BLaER1 (cell line): ENCODE data around the gene C21orf91.

Source experiments
- H3K27ac ChIP-seq: shearing (Covaris generic); formaldehyde crosslinking; 2 replicates; pipeline ENCODE4 v1.8.1; 2022
- H3K27me3 ChIP-seq: shearing (Covaris generic); formaldehyde crosslinking; 2 replicates; pipeline ENCODE4 v1.8.1; 2022
- H3K36me3 ChIP-seq: shearing (Covaris generic); formaldehyde crosslinking; 2 replicates; pipeline ENCODE4 v1.8.1; 2022
- H3K4me1 ChIP-seq: shearing (Covaris generic); formaldehyde crosslinking; 2 replicates; pipeline ENCODE4 v1.8.1; 2022
- H3K4me2 ChIP-seq: shearing (Covaris generic); formaldehyde crosslinking; 2 replicates; pipeline ENCODE4 v1.8.1; 2022
- H3K4me3 ChIP-seq: shearing (Covaris generic); formaldehyde crosslinking; 2 replicates; pipeline ENCODE4 v1.8.1; 2022
- H3K9ac ChIP-seq: shearing (Covaris generic); formaldehyde crosslinking; 2 replicates; pipeline ENCODE4 v1.8.1; 2022
- H3K9me3 ChIP-seq: shearing (Covaris generic); formaldehyde crosslinking; 2 replicates; pipeline ENCODE4 v1.8.1; 2022
- H4K20me1 ChIP-seq: shearing (Covaris generic); formaldehyde crosslinking; 2 replicates; pipeline ENCODE4 v1.8.1; 2022
- Cebpa-rat ChIP-seq: shearing (Covaris generic); IDR thresholded peaks from 2 replicates; pipeline ENCODE4 v1.8.1; 2022

The C21orf91 gene

DNA sequence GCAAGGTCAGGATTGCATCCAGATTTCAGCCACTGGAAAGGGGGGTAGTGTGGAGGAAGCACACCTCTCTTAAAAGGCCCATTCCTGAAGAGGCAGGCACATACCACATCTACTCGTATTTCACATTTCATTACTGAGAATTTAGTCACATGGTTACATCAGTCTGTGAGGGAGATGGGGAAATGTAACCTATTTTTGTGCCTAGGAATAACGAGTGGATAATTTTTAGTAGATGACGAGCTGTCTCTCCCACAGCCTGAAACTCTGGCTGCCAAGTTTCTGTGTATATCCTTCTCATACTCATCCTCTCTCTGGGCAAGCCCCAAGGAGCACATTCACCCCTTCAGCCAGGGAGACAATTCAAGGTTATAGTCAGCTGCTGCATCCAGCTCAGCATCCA, 10.3 kb upstream of the C21orf91 start:
- Histone ChIP-seq H3K9ac (no peak overlapping the region), H3K4me2 (no peak overlapping the region)
- TF ChIP-seq Cebpa-rat, result no peak

DNA sequence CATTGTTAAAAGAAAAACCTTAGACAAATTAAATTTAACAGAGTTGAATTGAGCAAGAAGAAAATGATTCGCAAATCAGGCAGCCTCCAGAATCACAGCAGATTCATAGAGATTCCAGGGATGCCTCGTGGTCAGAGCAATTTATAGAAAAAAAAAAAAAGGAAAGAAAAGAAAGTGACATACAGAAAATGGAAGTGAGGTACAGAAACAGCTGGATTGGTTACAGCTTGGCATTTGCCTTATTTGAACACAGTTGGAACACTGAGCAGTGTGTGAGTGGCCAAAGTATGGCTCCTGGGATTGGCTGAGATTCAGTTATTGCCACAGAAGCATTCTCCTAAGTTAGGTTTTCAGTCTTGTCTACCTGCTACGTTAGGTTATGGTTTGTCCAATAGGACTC, 9.1 kb upstream of the C21orf91 start:
- Histone ChIP-seq H3K27me3 (no peaks in the 10 kb centered on the region), H4K20me1 (no peaks in the 10 kb centered on the region), H3K27ac (no peak overlapping the region), H3K9me3 (0 out of 2 replicates have a peak, but pooled peaks cover 8% of the 10 kb centered on the region), H3K4me3 (no peak overlapping the region), H3K36me3 (no peaks in the 10 kb centered on the region), H3K9ac (no peak overlapping the region), H3K4me2 (no peak overlapping the region), H3K4me1 (no peaks in the 10 kb centered on the region)
- no peak for TF ChIP-seq Cebpa-rat

More for the DNA sequence above, 10.3 kb upstream of the C21orf91 start:
- Histone ChIP-seq H3K4me1 (no peaks in the 10 kb centered on the region), H4K20me1 (no peaks in the 10 kb centered on the region), H3K27me3 (no peaks in the 10 kb centered on the region), H3K27ac (no peak overlapping the region), H3K9me3 (0 out of 2 replicates have a peak, but pooled peaks cover 8% of the 10 kb centered on the region), H3K4me3 (no peak overlapping the region), H3K36me3 (no peaks in the 10 kb centered on the region)

DNA sequence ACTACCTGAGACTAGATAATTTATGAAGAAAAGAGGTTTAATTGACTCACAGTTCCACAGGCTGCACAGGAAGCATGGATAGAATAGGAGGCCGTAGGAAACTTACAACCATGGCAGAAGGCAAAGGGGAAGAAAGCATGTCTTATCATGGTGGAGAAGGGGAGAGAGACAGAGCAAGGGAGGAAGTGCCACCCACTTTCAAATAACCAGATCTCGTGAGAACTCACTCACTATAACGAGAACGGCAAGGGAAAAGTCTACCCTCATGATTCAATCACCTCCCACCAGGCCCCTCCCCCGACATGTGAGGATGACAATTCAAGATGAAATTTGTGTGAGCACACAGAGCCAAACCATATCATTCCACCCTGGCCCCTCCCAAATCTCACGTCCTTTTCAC, 4.7 kb upstream of the C21orf91 start:
- Histone ChIP-seq H3K27ac (no peak overlapping the region), H4K20me1 (peaks cover under 1% of the 10 kb centered on the region; the same call in 1 of the 2 replicates), H3K27me3 (peaks cover 1% of the 10 kb centered on the region; the same call in 1 of the 2 replicates), H3K4me2 (no peak overlapping the region), H3K4me3 (no peak overlapping the region), H3K4me1 (peaks cover 8% of the 10 kb centered on the region), H3K9me3 (0 out of 2 replicates have a peak, but pooled peaks cover 8% of the 10 kb centered on the region), H3K36me3 (no peaks in the 10 kb centered on the region), H3K9ac (no peak overlapping the region)
- no peak for TF ChIP-seq Cebpa-rat

DNA sequence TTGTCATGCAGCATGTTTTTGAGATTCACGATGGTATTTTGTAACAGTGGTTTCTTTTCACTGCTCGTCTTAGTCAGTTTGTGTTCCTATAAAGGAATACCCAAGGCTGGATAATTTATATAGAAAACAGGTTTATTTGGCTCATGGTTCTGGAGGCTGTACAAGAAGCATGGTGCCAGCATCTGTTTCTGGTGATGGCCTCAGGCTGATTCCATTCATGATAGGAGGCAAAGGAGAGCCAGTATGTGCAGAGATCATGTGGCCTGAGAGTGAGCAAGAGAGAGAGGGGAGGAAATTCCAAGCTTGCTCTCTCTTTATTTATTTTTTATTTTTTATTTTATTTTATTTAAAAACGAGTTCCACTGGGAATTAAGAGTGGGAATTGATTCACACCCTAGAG, 2.0 kb upstream of the C21orf91 start:
- Histone ChIP-seq H3K27me3 (peaks cover 10% of the 10 kb centered on the region; the same call in 1 of the 2 replicates), H3K9ac (no peak overlapping the region), H3K4me1 (peaks cover 28% of the 10 kb centered on the region), H4K20me1 (peaks cover 16% of the 10 kb centered on the region; the same call in 1 of the 2 replicates), H3K4me2 (no peak overlapping the region), H3K9me3 (0 out of 2 replicates have a peak, but pooled peaks cover 8% of the 10 kb centered on the region), H3K27ac (no peak overlapping the region), H3K4me3 (no peak overlapping the region), H3K36me3 (peaks cover 9% of the 10 kb centered on the region; the same call in 1 of the 2 replicates)
- no peak for TF ChIP-seq Cebpa-rat

DNA sequence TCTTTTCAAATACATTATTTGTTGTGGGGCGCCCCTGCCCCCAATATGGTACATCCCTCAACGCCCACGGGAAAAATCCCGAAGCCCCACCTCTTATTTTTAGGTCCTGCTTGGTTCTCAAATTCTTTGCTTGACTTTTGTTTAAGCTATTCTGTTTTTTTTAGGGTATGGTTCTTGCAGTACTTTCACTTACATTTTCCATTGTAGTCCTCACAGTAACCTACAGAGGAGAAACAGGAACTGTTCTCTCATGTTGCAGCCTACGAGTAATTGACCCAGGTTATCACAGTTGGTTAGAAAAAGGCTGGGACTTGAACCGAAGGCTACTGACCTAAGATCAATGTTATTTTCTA, 697 bp upstream of the C21orf91 start:
- no peaks in the 10 kb centered on the region for H3K9me3 ChIP-seq
- TF ChIP-seq Cebpa-rat, result no peak

DNA sequence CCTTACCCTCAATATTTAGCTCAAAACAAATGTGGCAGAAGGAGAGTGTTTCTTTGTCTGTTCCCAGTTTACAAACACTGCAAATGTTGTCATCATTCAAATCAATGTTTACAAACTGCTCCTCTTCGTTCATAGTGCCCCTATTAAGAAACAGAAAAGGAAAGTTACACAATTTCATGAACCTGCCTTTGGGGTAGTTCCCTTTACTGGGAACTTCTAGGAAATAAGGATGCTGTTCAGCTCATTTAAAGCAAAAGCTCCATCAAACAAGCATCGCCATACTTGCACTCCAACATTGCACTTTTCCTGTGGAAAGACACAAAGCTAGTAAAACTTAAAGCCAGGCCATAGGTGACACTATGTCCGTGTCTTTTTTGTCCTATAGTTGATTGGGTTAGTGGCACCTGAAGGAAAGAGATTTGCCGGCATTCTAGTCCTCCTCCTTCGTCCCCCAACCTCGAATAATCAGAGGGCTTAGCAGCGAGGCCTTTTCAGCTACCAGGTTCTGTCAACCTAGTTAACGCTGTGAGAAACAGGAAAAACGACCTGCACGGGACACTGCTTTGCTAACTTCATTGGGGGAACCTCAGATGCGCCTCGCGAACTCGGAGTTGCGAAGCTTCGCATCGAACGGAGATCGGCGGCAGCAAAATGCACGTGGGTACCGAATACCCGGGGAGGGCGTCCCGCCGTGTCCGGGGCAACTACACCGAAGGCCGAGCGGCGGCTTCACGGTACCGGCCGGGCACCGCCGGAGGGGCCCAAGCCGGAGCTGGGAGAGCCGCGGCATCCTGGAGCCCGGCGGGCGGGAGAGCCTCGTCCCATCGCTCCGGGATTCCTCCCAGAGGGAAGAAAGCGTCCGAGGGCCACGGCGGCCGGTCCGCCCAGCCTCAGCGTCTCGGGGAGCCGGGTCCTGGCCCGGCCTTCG, 706 bp downstream of the C21orf91 start:
- Histone ChIP-seq H3K36me3 (peaks cover 30% of the 10 kb centered on the region), H3K4me3 (peak overlapping the region; percentile 99), H3K4me2 (peak overlapping the region; percentile 88), H3K4me1 (peaks cover 28% of the 10 kb centered on the region), H3K27me3 (peaks cover 10% of the 10 kb centered on the region; the same call in 1 of the 2 replicates), H3K9ac (peak overlapping the region; percentile 98), H3K9me3 (no peaks in the 10 kb centered on the region), H4K20me1 (peaks cover 16% of the 10 kb centered on the region; the same call in 1 of the 2 replicates), H3K27ac (peak overlapping the region; percentile 99)
- no peak for TF ChIP-seq Cebpa-rat

More for the DNA sequence above, 697 bp upstream of the C21orf91 start:
- Histone ChIP-seq H3K4me3 (peak overlapping the region; percentile 99), H3K4me1 (peaks cover 28% of the 10 kb centered on the region), H4K20me1 (peaks cover 16% of the 10 kb centered on the region; the same call in 1 of the 2 replicates), H3K36me3 (peaks cover 16% of the 10 kb centered on the region), H3K27me3 (peaks cover 10% of the 10 kb centered on the region; the same call in 1 of the 2 replicates), H3K27ac (peak overlapping the region; percentile 99), H3K4me2 (peak overlapping the region; percentile 88), H3K9ac (peak overlapping the region; percentile 98)

DNA sequence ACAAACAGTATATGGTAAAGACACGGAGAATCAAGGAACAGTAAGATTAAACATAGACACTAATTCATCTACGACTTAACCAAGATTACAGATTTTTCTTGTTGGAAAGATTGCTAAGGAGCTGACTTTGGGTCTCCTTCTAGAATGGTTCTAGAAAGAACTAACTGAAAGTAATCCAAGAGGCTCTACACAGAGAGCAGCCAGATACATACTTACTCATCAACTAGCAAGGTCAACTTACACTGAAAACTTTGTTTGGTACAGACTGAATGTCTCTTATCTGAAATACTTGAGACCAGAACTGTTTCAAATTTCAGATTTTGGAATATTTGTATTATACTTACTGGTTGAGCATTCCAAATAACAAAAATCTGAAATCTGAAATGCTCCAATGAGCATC, 5.8 kb downstream of the C21orf91 start:
- Histone ChIP-seq H4K20me1 (peaks cover 10% of the 10 kb centered on the region; the same call in 1 of the 2 replicates), H3K27ac (no peak overlapping the region), H3K4me3 (no peak overlapping the region), H3K36me3 (peaks cover 77% of the 10 kb centered on the region), H3K4me2 (no peak overlapping the region), H3K4me1 (peaks cover 19% of the 10 kb centered on the region), H3K9me3 (peaks cover 35% of the 10 kb centered on the region), H3K9ac (no peak overlapping the region), H3K27me3 (peaks cover 4% of the 10 kb centered on the region; the same call in 1 of the 2 replicates)
- no peak for TF ChIP-seq Cebpa-rat

DNA sequence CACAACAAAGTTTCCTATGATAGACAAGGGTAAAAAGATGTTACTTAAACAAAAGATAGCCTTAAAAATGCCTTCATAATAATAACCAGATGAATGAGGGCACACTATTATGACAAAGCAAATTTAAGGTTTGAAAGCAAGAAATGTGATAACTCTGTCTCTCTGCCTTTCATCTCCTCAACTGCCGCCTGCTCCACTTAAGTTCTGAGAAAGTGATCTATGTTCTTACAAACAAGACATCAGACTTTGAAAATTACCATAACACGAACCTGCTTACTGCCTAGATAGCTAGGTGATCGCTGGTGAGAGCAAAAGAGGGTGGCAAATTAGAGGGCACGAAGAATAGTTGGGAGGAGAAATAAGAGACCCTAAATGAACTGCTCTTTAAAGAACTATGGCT, 13.2 kb downstream of the C21orf91 start:
- Histone ChIP-seq H3K4me1 (no peaks in the 10 kb centered on the region), H4K20me1 (no peaks in the 10 kb centered on the region), H3K4me2 (no peak overlapping the region), H3K4me3 (no peak overlapping the region), H3K9me3 (peaks cover 52% of the 10 kb centered on the region), H3K27me3 (no peaks in the 10 kb centered on the region), H3K36me3 (peaks cover 88% of the 10 kb centered on the region), H3K27ac (no peak overlapping the region), H3K9ac (no peak overlapping the region)
- no peak for TF ChIP-seq Cebpa-rat

DNA sequence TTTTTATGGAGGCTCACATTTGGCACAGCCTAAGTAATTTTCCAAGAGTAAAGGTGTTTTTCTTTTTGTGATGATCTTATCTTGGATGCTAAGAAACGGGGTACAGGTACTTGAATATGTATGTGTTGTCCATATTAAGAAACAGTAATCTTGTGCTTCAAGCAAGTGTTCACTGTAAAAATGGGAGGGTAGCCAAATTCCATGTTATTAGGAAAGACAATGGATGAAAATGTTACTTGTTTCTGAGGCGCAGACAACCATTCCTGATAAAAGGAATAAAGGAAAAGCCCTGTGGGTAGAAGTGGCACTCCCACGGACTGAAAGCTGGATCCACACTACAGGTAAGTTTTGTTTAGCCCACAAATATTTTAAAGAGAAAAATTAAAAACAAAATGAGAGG, 15.6 kb downstream of the C21orf91 start:
- H3K9ac ChIP-seq, result no peak overlapping the region
- H3K36me3 ChIP-seq, result peaks cover 68% of the 10 kb centered on the region

DNA sequence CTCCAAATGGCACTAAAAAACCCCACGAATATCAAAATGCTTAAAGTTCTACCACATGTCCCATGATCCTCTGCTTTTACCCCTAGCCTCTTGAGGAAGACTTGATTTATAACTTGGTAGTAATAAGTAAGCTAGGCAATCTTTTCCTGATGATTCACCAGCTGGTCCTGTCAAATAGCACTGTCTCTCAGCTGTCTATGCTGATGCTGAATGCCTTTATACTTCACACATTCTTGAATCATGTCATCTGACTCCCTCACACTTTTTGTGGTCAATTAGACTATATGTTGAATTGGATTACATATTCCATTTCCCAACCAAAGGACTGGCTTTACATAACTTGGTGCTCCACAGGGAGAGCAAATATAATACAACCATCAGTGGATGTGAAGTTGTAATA, 16.6 kb downstream of the C21orf91 start:
- no peak for TF ChIP-seq Cebpa-rat
- Histone ChIP-seq H3K27ac (no peak overlapping the region), H3K9me3 (peaks cover 20% of the 10 kb centered on the region), H3K9ac (no peak overlapping the region), H3K27me3 (no peaks in the 10 kb centered on the region), H3K4me2 (no peak overlapping the region), H4K20me1 (0 out of 2 replicates have a peak, but pooled peaks cover 7% of the 10 kb centered on the region), H3K36me3 (peaks cover 58% of the 10 kb centered on the region), H3K4me3 (no peak overlapping the region), H3K4me1 (no peaks in the 10 kb centered on the region)

More for the DNA sequence above, 15.6 kb downstream of the C21orf91 start:
- no peak overlapping the region for H3K27ac ChIP-seq
- H3K4me2 ChIP-seq, result no peak overlapping the region
- H3K4me3 ChIP-seq, result no peak overlapping the region
- H4K20me1 ChIP-seq, result 0 out of 2 replicates have a peak, but pooled peaks cover 1% of the 10 kb centered on the region
- peaks cover 30% of the 10 kb centered on the region for H3K9me3 ChIP-seq
- no peak for TF ChIP-seq Cebpa-rat
- no peaks in the 10 kb centered on the region for H3K4me1 ChIP-seq
- H3K27me3 ChIP-seq, result no peaks in the 10 kb centered on the region
